ENCODE measurements around the gene PIP5K1B.

PIP5K1B gene

GRCh38 chr9:68708513-68708912 is 3.5 kb downstream of the PIP5K1B start:
- no peak for DNase-seq (ENCODE audit: low read depth)

GRCh38 chr9:68709291-68710110 is 4.5 kb downstream of the PIP5K1B start:
- no peak for DNase-seq (ENCODE audit: low read depth)

DNA sequence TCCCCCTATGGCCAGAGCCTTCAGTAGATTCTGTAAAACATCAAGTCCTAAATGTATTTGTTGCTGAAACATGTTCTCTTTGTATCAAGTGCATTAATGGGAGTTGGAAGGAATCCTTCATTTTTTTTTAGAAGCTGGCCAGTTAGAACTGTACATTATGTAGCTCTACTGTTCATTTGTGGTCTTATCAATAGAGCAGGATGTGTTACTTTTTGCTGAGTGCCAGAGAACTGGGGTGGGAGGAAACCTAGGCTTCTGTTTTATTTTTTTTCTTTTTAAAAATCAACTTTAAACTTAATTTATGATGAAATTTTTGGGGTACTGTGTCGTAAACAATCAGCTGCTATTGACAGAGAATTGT is 5.1 kb downstream of the PIP5K1B start:
- DNase-seq (ENCODE audit: low read depth), result no peak

- no peak for DNase-seq (ENCODE audit: low read depth)
Observed at GRCh38 chr9:68711281-68711680, 6.2 kb downstream of the PIP5K1B start.

DNA sequence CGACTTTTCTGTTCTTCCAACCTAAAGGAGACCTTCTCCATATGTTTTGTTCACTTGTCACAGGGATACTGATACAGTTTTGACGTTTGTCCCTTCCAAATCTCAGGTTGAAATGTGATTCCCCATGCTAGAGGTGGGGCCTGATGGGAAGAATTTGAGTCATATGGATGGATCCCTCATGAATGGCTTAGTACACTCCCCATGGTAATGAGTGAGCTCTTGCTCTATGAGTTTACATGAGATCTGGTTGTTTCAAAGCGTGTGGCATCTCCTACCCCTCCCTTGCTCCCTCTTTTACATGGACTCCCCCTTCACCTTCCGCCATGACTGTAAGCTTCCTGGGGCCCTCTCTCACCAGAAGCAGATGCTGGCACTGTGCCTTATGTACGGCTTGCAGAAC is 6.9 kb downstream of the PIP5K1B start:
- no peak for DNase-seq (ENCODE audit: low read depth)

GRCh38 chr9:68714416-68715180 is 9.6 kb downstream of the PIP5K1B start:
- no peak for DNase-seq (ENCODE audit: low read depth)

DNA sequence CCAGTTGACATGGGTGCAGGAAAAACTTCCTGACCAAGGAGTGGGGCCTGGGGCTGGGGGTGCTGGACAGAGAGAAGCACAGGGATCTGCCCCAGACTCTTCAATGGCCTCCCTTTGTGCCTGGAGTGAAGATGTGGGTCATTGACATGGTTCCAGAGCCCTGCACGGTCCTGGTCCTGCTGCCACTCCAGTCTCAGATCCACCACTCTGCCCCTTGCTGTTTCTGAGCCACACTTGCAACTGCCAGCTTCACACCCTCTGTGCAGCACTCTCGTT is 10.1 kb downstream of the PIP5K1B start:
- DNase-seq (ENCODE audit: low read depth), result no peak

DNA sequence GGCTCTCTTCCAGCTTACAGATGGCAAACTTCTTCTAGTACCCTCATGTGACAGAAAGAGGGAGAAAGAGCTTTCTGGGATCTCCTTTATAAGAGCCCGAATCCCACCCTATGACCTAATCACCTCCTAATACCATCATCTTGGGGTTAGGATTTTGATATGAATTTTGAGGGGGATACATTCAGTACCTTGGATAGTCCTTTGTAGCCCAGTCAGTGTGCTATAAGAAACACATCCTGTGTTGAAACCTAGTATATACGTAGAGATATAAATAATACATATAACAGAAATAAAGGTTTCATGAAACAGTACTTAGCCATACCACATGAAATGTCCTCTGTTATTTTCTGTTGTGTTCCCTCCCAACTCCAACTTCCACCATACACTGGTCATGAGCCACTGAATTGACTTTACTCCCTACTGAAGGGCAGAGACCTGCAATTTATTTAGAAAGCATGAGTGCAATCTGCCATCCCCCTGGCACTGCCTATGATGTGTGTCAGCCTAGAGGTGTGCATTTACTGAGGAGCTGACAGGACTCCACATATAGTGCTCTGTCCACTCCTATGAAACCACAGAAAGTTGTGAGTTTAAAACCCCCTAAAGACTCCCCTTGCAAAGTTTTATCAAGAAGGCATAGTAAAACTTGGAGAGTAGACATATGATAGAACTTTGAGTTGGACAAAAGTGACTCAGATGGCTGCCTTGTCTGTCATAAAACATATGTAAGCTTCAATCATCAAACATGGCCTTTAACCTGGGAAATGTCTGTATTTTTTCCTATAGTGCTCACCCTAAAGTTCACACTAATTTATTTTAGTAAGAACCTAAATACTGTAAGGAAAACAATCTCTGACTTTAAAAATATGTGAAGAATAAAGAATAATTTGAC is 12.8 kb downstream of the PIP5K1B start:
- no peak for DNase-seq (ENCODE audit: low read depth)

DNA sequence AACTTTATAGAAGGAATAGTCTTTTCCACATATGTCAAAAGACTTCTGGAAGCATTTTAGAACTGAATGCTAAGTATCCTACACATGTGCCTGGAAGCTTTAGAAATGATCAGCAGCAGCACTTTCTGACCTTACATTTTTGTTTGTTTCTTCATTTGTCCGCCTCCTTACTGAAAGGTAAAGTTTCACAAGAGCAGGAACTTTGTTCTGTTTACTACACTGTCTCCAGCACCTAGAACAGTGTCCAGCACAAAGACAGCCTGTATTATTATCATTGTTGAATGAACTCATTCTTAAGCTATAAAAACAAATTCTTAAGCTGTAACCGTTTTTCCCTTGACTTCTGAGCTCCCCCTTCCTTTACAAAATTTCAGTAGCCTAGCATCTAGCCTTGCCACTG is 14.8 kb downstream of the PIP5K1B start:
- no peak for DNase-seq (ENCODE audit: low read depth)

DNA sequence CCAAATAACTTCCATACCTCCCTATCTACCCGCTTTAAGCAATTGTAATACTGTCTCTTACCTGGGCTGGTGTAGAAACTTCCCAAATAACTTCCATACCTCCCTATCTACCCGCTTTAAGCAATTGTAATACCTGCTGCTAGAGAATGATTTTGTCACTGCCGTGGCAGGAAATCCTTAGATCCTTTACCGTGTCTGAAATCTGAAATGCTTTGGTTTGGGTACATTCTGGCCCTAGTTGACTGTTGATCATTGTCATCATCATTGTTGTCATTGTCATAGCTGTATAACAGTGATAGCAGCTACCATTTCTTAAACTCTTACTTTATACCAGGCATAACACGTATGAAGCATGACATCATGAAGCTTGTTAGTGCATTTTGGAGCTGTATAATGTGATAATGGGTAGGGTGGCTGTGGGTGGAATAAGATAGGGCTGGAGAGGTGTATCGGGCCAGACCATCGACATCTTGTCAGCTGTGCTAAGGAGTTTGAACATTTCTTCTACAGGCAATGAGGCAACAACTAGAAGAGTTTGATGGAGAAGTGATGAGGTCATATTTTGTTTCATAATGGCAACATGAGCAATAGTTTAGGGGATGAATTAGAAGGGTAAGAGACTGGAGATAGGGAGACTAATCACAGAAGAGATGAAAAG is 15.7 kb downstream of the PIP5K1B start:
- DNase-seq (ENCODE audit: low read depth), result no peak

DNA sequence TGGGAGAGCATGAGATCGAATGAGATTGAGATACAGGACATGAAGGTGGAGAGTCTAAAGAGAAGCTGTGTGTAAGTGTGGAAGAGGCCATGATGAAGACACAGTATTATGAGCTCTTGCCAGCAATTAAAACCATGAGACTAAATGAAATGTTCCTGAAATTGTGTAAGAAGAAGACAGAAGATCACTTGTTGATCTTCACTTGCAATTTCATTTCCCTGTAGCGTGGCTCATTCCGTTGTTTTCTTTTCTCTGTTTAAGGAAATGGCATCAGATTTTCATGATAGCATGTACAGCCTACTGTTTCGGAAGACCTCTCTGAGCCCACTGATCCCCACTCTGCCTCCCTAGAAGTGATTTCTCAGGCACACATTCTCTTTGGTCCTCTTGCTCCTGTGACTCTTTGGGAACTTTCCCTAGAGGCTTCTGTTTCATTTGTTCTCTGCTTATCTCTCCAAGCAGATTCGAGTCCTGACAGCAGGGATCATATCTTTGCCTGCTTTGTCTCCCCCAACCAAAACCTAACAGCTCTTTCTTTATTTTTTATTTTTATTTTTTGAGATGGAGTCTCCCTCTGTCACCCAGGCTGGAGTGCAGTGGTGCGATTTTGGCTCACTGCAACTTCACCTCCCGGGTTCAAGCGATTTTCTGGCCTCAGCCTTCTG is 16.8 kb downstream of the PIP5K1B start:
- no peak for DNase-seq (ENCODE audit: low read depth)

DNA sequence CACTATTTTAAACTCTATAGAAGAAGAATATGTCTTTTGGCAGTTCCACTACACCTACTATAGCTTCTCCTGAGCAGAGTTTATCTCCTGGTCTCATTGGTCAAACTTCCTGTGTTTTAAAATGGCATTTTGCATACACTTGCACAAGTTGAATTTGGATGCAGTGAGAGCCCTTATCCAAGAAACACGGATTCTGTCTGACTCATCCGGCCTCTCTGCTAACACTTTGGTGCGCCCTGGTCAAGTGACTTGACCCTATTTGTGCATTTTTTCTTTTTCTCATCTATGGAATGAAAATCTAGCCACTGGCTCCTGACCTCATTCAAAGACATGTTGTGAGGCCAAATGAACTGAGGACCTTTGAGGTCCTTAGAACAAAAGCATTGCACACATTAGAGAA is 20.0 kb downstream of the PIP5K1B start:
- no peak for DNase-seq (ENCODE audit: low read depth)

DNA sequence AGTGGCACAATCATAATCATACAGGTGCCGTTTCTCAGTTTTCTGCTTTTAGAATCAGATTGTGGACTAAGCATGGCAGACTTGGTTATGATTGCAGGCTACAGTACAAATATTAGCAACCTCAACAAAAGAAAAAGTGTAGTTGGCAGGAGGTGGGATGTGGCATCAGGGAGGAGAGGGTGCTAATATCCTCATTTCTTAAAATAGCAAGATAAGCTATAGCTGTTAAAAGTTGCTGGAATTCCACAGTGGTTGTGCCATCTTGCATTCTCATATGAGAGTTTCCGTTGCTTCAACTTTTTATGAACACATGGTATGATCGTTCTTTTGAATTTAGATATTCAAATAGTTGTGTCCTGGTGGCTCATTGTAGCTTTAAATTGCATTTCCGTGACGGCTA is 21.4 kb downstream of the PIP5K1B start:
- no peak for DNase-seq (ENCODE audit: low read depth)

GRCh38 chr9:68727636-68728035 is 22.6 kb downstream of the PIP5K1B start:
- no peak for DNase-seq (ENCODE audit: low read depth)

DNA sequence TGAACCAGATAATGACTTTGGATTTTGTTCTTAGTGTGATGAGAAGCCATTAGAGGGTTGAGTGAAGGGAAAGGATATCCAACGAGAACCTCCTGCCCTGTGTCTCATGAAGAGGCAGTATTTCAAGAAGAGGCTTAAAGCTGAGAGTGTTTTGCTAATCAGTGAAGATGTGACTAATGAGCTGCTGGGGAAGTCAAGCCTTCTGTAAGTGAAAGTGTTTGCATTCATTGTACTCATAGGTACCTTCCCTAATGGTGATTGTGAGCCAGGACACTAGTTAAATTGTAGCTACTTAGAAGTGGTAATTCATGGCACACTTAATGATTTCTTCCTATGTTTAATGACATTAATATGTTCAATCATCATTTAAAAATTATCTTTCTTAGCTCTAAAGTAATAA is 23.7 kb downstream of the PIP5K1B start:
- no peak for DNase-seq (ENCODE audit: low read depth)

DNA sequence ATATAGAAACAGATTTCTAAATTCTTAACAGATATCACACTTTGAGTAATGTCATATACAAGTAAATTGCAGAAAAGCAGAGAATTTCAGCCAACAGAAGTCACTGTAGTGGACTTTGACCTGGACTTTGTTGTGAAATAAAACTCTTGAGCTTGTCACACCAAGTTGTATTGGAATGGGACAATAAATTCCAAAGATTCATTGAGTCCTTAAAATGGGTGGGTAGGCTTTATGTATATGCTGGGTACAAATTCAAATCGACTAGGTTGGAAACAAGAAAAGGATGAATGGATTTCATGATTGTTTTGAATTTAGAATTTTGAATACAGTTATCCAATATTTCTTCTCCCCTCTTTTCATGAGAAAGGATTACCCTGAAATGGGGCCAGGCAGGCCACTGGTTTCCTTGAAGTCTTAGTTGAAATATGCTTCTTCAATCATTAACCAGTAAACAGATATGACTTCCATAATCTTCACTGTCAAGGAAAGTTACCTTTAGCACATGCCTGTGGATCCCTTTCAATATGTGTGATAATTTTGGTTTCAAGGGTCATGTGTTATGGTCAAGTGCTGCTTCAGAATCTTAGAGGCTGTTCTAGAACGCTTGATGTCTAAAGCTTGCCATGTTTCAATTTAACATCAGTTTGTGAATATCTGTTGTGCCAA is 25.7 kb downstream of the PIP5K1B start:
- no peak for DNase-seq (ENCODE audit: low read depth)

- DNase-seq (ENCODE audit: low read depth), result no peak
Observed at GRCh38 chr9:68731857-68732256, 26.8 kb downstream of the PIP5K1B start.

GRCh38 chr9:68732405-68733020 is 27.5 kb downstream of the PIP5K1B start:
- DNase-seq (ENCODE audit: low read depth), result no peak

- no peak for DNase-seq (ENCODE audit: low read depth)
Observed at GRCh38 chr9:68733021-68733405, 28.0 kb downstream of the PIP5K1B start.

DNA sequence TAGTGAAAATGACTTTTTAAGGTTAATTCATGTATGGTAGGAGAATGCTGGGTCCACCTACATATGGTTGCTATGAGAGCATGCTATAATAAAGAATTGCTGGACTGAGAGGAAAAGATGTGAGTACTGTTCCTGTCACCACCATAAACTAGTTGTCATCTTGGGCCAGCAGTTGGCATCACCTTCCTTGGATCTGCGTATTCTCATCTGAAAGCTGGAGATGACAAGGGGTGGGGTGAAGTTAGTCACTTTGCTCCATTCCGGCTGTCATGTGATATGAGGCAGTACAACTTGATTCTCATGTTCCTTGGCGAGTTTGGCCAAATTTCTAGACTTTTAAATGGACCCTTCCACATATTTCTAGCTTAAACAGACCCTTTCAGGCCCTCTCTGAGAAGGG is 33.3 kb downstream of the PIP5K1B start:
- DNase-seq (ENCODE audit: low read depth), result no peak

Data from ELR (cell line).